Right lobe of liver (tissue), 4 donors: ENCODE results near the gene P4HA1.

Experiments used
- CTCF ChIP-seq, 4 donors: fragments of 200-600 bp in 3 of 4; fragments of 450-650 bp in 1 of 4; IDR thresholded peaks; one replicate each; pipeline versions ENCODE4 v1.5.1 to v1.8.0; 2016 to 2022; ENCODE audit warnings: antibody characterized with exemption in 4 of 4, mild to moderate bottlenecking in 2 of 4
- POLR2A ChIP-seq: fragments of 450-650 bp; IDR thresholded peaks from one replicate; pipeline ENCODE4 v1.6.1; 2017; ENCODE audit warnings: antibody characterized with exemption, mild to moderate bottlenecking
- donor health status: DM: no; HTN: no; CAD: no.
- donor health status: DM: no; HTN: no; CAD: no.
- donor health status: DM: no; HTN: yes; CAD: no.

DNA sequence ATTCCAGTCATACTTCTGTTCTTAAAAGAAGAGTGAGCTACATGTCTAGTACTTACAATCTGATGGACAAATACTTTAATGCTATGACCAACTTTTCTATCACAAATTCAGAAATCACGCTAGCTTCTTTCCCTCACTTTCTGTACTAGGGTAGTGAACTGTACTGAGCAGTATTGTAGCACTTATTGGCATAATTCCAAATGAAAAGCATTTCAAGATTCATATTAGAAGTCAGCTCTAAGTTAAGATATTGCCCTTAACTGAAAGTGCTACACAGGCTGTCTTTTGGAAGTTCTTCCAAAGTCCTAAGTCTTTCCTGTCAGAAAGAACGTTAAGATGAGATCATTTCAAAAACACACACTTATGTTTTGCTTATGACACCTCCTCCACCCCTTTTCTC is 13.4 kb downstream of the P4HA1 start:
- TF ChIP-seq CTCF (IDR thresholded peaks at IDR 0.05) (no peak), POLR2A (no peak)
